Activated CD4-positive, CD25-positive, alpha-beta regulatory T cell treated with anti-CD3 and anti-CD28 coated beads, Interleukin-2, amount 50 U/mL, for 24 hours (primary cell): ENCODE results near the gene GPR183.
A peak's percentile ranks its signal among the peaks of the same experiment; 100 is the strongest.

ENCODE experiments used
- ATAC-seq, 2 donors: fragments of 150-1000 bp; cut with Tn5 transposase; one replicate each; pipeline ENCODE4 v1.10.0; 2021; ENCODE audit warnings: mild to moderate bottlenecking in 1 of 2, moderate library complexity in 1 of 2

Gene GPR183, protein sequence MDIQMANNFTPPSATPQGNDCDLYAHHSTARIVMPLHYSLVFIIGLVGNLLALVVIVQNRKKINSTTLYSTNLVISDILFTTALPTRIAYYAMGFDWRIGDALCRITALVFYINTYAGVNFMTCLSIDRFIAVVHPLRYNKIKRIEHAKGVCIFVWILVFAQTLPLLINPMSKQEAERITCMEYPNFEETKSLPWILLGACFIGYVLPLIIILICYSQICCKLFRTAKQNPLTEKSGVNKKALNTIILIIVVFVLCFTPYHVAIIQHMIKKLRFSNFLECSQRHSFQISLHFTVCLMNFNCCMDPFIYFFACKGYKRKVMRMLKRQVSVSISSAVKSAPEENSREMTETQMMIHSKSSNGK

DNA sequence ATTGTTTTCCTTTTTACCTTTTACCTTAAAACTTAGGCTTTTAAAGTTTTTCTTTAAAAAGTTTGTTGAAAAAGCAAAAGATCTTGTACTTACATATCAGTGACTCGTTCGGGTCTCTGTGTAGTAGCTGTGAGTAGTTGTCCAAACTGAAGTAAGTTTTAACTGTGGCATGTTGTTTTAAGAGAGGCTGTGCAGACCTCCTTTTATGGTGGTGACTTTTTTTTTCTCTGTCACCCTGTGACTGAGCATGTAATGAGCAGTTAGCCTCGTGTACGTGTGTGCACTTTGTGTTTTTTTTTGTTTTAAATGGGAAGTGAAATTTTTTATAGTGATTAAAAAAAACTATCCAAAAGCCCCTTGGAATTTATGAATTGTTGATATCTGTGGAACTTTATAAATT is at the start of gene GPR183:
Gene GPR183, minus strand, starts transcription at position 153 of the 400 bp plus-strand sequence. CDS start 11,254 bp downstream, outside the sequence.
- peak; percentile 50 to 57 for ATAC-seq

DNA sequence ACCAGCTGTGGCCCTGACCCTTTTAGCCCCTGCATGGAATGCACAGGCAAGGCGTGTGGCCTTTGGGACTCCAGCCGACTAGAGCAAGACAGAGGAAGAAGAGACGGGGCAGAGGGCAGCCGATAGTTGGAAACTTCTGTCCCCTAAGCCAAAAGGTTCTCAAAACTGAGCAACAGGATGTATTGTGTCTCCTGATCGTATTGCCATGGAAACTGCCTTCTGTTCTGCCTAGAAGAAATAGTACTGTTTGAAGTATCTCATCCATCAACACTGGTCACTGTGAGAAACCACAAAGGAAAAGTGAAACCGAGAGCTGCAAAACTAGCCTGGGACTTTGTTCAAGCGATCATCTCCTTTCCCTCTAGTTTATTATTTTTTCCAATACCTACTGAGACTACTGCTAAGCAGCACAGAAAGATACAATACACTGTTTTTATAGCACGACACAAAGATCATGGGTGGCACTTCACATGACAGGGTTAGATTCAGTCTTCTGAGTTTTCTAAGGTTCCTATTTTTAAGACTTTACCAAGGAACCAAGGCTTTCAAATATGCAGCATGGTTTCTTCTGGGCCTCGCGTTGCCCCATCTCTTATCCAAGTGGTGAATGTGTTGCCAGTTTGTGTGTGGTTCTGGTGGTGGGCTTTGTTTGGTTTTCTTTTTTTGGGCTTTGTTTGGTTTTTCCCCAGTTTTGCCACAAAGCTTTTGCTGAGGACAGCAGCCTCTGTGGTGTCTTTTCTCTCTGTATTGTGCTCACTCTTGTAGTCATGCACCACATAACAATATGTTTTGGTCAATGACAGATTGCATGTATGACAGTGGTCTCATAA is 49.3 kb upstream of the GPR183 start:
- peak; percentile 11 to 23 for ATAC-seq

- no peak for ATAC-seq
Observed at GRCh38 chr13:99356012-99356261, 48.7 kb upstream of the GPR183 start.

DNA sequence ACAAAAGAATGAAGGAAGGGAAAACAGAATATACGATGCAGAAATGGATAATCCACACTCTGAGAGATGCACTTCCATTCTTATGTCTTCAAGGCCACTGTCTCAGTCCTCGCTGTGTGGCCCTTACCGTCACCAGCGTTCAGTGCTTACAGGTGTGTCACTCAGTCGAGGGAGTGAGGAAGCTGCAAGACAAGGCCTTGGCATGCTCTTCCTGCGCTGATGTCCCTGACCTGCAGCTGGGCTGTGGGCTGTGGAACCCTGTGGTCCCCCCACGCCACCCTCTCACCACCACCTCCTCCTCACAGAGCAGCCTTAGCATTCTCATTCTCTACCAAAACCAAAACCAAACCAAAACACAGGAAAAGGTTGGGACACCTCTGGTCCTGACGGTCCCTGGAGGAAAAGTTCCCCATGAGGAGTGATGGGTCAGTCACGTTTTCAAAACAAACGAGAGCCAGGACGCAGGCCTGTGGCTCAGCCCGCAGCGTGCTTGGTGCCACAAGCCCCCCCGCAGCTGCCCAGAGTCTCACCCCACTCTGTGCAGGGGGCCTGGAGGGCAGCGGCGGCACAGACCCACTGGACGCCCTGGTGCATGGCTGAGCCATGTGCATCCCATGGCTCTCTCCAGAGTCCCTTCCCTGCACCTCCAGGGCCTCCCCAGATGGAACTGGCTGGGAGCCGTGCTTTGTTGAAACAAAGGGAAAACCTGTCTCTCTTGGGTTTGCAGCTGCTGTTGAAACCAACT is 48.2 kb upstream of the GPR183 start:
- ATAC-seq, result no peak

- no peak for ATAC-seq
Observed at GRCh38 chr13:99354371-99354951, 47.3 kb upstream of the GPR183 start.

- ATAC-seq, result no peak
Observed at GRCh38 chr13:99353836-99354235, 46.6 kb upstream of the GPR183 start.

- no peak for ATAC-seq
Observed at GRCh38 chr13:99353246-99353600, 46.0 kb upstream of the GPR183 start.

DNA sequence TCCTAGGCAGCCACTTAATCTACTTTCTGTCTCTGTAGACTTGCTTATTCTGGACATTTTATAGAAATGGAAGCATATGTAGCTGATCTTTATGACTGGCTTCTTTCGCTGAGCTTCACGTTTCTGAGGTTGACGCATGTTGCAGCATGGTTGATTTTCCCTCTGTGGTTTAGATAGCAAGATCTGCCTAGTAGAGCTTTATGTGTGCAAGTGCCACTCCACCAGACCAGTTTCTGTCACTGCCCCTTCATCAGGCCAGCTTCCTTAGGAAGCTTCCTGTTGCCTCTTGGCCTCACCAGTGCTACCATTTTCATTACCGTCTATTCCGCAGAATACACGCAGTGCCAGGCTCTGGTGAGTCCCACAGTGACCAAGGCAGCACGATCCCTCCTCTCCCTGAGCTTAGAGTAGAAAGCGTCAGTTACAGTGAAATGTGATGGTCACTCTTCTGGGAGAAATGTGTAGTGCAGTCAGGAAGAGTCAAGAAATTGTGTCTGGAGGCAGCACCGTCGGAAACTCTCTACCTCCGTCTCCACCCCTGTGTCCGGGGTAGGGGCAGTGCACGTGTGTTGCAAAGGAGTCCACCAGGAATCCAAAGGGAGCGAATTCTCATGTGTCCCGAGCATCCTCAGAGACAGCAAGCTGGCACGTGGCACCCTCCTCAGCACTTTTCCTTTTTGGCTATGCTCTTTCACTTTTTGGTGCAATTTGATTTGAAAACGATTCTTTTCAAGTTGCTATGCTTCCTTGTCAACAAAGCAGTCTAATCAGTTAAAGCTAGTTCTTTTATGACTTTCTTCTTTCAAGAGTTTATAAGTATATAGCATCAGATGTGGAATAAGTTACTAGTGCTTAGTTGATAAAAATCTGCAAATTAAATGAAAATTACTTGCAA is 45.4 kb upstream of the GPR183 start:
- ATAC-seq, result peak in 1 of 2 donors; percentile 3

DNA sequence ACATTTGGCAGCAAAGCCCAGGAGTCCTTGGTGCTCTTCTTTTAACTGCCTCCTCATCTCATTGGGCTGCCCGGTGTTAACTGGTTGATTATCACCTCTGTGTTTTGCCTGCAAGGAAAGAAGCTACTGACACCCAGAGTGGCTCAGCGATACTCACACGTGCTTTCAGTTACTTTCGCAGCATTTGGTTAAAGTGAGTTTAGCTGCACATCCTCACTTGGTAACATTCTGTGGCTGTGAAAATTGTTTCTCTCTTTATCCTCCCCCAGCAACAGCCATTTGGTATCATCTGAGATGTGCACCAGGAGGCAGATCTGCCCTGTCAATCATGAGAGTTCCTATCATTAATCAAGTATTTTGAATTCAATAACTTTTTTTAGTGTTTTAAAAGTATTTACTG is 44.6 kb upstream of the GPR183 start:
- ATAC-seq, result peak; percentile 23 to 37

DNA sequence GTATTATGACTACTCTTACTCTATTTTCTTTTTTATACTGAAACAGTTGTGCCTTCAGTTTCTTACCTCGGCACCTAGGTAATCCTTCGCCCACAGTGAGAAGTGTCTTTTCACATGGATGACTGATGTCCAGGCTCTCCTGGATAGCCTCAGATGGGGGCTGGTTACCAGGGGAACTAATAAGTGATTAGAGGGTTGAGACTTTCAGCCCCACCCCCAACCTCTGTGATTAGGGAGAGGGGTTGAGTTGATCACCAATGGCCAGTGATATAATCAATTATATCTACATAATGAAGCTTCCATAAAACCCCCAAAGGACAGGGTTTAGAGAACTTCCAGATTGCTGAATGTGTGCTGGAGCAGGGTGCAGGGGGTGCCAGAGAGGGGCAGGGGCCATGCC is 43.0 kb upstream of the GPR183 start:
- no peak for ATAC-seq

- peak in 1 of 2 donors; percentile 39 for ATAC-seq
Observed at GRCh38 chr13:99347911-99348451, 40.8 kb upstream of the GPR183 start.

DNA sequence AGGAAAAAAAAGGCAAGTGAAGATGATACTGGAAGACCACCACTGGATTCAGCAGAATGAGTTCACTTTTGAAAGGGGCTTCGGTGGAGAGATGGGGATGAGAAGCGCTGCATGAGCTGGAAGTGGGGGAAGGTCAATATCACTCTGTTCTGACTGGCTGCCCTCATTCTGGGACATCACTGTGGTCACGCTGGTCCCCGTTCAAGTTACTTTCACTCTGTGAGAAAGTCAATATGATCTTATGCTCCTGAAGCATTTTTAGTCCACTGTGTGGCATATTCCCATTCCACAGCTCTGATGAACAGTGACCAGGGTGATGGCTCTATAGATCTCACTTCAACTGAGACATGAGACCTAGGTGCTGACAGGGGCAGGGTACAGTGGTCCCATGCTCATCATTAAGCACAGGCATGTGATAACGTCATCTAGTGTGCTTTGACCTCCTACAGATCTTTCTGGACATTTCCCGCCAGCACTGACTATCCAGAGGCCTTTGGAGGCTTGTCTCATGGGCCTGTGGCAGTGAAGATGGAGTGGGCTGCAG is 40.2 kb upstream of the GPR183 start:
- ATAC-seq, result no peak

- no peak for ATAC-seq
Observed at GRCh38 chr13:99346335-99347042, 39.3 kb upstream of the GPR183 start.

DNA sequence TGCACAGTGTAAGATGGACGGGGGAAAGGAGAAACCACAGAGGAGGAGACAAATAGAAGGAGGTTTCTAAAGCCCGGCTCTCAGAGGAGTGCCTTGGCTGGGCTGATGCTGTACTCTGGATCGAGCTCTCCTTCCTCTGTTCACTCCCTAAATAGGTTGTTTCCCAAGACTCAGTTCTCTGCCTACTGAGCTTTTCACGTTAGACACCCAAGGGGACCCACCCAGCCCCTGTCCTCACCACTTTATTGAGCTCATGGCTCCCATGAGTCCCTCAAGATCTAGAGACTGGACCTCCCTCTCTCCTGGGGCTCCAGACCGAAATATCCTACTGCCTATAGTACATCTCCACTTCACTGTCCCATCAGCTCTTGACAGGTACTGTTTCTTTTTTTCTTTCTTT is 38.1 kb upstream of the GPR183 start:
- no peak for ATAC-seq

GRCh38 chr13:99344610-99345208 is 37.5 kb upstream of the GPR183 start:
- ATAC-seq, result no peak

- no peak for ATAC-seq
Observed at GRCh38 chr13:99342723-99343315, 35.6 kb upstream of the GPR183 start.

DNA sequence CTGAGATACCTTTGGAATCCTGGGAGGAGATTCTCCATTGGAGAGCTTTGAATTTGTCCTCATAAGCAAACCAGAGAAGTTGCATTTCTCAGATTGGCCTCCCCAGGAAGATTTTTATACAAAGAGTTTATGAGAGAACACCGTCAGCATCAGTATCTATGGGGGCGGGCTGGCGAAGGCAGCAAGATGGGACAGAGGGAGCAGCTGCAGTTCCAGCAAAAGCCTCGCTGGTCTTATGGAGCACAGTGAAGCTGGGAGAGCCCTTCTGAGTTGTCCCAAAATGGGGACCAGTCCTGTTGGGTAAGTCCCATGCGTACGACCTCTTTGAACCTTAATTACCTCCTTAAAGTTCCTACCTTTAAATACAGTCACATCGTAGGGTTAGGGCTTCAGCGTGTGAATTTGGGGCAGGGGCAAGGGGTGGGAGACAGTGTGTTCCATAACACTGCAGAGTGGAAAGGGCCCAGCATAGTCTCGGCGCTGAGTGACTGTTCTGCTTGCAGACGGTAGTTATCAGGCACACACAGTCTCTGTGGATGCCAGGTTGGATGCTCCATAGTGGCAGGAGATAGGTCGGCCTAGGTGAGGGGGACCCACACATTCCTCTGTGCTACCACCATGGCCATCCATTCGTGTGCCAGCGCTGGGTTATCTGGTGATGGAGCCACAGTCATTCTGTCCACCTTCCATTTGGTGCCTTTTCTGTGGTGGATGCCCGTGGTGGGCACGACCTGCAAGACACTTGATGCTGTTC is 34.9 kb upstream of the GPR183 start:
- ATAC-seq, result no peak

GRCh38 chr13:99340638-99341037 is 33.4 kb upstream of the GPR183 start:
- no peak for ATAC-seq

GRCh38 chr13:99339736-99340397 is 32.7 kb upstream of the GPR183 start:
- ATAC-seq, result peak; percentile 68 to 80
